Ishikawa (cell line): ENCODE results near the gene LGI1.

Source experiments
- EP300 ChIP-seq: IDR thresholded peaks from 2 replicates; pipeline ENCODE4 v1.6.1; 2012; ENCODE audit warnings: borderline replicate concordance
- NFIC ChIP-seq: IDR thresholded peaks from 2 replicates; pipeline ENCODE4 v1.6.1; 2012
- RAD21 ChIP-seq: IDR thresholded peaks from 2 replicates; pipeline ENCODE4 v1.6.1; 2012; ENCODE audit warnings: low read depth
- TCF12 ChIP-seq: IDR thresholded peaks from 2 replicates; pipeline ENCODE4 v1.6.1; 2012; ENCODE audit warnings: low read depth
- TEAD4 ChIP-seq: IDR thresholded peaks from 2 replicates; pipeline ENCODE4 v1.6.1; 2012
- YY1 ChIP-seq: IDR thresholded peaks from 2 replicates; pipeline ENCODE4 v1.6.1; 2012; ENCODE audit warnings: low read depth
- TF ChIP-seq, protein P1 (sequence below): IDR thresholded peaks from 2 replicates; pipeline ENCODE4 v1.6.1; 2012
- TF ChIP-seq, protein P2 (sequence below): IDR thresholded peaks from 2 replicates; pipeline ENCODE4 v1.6.1; 2012
- TF ChIP-seq, protein P3 (sequence below): IDR thresholded peaks from 2 replicates; pipeline ENCODE4 v1.6.1; 2012; ENCODE audit warnings: low read depth, mild to moderate bottlenecking

DNA sequence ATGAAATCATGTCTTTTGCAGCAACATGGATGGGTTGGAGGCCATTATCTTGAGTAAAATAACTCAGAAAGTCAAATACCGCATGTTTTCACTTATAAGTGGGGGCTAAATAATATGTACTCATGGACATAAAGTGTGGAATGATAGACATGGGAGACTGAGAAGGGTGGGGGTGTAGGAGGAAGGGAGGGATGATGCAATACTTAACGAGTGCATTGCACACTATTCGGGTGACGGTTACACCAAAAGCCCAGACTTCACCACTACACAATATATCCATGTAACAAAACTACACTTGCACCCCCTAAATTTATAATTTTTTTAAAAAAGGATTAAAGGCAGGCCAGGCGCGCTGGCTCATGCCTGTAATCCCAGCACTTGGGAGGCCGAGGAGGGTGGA lies 13.6 kb downstream of the LGI1 start:
- TF ChIP-seq EP300, result no peak
- TF ChIP-seq YY1, result no peak
- TF ChIP-seq, protein P1, sequence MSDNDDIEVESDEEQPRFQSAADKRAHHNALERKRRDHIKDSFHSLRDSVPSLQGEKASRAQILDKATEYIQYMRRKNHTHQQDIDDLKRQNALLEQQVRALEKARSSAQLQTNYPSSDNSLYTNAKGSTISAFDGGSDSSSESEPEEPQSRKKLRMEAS, result no peak
- TF ChIP-seq TEAD4, result no peak
- TF ChIP-seq, protein P2, sequence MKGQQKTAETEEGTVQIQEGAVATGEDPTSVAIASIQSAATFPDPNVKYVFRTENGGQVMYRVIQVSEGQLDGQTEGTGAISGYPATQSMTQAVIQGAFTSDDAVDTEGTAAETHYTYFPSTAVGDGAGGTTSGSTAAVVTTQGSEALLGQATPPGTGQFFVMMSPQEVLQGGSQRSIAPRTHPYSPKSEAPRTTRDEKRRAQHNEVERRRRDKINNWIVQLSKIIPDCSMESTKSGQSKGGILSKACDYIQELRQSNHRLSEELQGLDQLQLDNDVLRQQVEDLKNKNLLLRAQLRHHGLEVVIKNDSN, result no peak
- TF ChIP-seq, protein P3, sequence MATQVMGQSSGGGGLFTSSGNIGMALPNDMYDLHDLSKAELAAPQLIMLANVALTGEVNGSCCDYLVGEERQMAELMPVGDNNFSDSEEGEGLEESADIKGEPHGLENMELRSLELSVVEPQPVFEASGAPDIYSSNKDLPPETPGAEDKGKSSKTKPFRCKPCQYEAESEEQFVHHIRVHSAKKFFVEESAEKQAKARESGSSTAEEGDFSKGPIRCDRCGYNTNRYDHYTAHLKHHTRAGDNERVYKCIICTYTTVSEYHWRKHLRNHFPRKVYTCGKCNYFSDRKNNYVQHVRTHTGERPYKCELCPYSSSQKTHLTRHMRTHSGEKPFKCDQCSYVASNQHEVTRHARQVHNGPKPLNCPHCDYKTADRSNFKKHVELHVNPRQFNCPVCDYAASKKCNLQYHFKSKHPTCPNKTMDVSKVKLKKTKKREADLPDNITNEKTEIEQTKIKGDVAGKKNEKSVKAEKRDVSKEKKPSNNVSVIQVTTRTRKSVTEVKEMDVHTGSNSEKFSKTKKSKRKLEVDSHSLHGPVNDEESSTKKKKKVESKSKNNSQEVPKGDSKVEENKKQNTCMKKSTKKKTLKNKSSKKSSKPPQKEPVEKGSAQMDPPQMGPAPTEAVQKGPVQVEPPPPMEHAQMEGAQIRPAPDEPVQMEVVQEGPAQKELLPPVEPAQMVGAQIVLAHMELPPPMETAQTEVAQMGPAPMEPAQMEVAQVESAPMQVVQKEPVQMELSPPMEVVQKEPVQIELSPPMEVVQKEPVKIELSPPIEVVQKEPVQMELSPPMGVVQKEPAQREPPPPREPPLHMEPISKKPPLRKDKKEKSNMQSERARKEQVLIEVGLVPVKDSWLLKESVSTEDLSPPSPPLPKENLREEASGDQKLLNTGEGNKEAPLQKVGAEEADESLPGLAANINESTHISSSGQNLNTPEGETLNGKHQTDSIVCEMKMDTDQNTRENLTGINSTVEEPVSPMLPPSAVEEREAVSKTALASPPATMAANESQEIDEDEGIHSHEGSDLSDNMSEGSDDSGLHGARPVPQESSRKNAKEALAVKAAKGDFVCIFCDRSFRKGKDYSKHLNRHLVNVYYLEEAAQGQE, result no peak
- no peak for TF ChIP-seq RAD21
- TF ChIP-seq NFIC, result no peak
- TF ChIP-seq TCF12, result no peak
